HG03060 (cell line): ENCODE data around the gene SLC38A8.

ENCODE experiments used
- ATAC-seq: cut with Tn5 transposase; IDR thresholded peaks from one replicate; pipeline ENCODE4 v1.9.1; 2021; ENCODE audit warnings: low read depth, moderate number of reproducible peaks; ENCODE audit not compliant: unreplicated experiment

The SLC38A8 gene

DNA sequence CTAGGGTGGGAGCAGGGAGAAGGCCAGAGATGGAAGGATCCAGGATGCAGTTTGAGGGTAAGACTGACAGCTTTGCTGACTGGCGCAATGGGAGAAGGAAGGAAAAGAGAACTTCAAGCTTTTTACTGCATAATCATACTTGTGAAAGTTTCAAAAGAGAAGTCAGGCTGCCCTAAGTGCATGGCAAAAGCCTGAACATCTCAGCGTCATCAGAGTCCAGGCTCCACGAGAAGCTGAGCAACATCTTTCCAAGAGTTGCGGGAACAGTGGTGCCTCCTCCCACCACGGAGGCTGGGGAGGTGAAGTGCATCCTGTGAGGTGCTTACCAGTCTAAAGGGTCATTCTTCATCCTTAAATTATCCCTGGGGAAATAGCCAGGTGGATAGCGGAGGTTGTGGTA, 26.9 kb upstream of the SLC38A8 start:
- ATAC-seq = no peak

DNA sequence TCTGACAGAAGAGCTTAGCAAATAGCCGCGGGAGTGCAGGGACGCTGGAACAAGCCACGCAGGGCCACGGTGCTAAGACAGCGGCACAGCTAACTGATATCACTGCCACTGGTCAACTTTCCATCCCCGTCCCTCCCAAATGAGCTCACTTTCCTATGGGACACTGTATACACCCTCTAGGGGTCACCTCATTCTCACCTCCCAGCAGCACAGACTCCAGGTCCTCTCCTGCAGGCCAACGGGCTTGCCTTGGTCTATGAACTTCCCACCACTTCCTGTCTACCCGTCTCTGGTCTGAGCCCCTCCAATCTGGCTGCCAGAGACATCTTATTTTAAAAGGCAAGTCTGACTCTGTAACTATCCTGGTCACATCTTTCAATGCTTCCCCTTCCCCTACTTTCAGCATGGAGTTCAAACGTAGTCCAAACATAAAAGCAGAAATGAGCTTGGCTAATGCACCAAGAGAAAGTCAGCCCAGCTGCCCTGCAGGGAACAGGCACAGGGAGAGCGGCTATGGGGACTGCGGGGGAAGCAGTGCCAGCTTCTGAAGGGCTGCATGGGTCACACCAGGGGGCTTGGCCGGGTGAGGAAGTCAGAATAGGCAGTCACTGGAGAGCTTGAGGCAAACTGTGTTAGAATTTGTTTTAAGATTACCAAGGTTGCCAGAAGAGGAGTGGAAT, 26.3 kb upstream of the SLC38A8 start:
- no peak for ATAC-seq

DNA sequence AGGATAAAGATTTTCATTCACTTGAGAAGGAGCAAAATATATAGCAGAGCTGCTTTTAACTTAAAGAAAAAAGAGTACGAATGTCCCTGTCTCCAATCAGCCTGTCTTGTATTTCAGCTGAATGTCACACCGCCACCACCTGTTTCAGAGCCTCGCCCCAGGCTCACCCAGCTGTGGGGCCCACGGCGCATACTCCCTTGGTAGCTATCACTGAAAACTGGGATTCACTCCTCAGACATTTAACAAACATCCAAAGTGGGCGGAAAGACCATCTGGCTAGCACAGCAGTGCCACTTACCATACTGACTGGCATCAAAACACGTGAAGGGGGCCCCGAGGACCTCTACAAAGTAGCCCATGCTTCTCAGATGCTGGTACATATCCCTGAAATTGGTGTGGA, 25.4 kb upstream of the SLC38A8 start:
- no peak for ATAC-seq

DNA sequence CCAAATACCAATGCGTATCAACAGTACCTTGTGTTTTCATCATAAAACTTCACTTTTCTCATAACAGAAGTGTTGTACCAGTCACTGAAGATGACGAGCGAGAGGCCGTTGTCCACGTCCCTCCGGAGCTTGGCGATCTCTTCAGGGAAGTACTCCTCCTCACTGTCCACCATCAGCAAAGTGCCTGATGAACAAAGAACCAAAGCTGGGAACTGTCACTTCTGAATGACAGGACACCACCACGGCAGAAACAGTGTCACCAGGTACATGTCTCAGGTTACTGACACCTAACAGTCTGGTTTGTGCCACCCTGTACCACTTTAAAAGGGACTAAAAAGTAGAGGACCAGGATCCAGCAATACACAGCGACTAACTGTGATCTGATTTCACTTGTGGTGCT, 25.0 kb upstream of the SLC38A8 start:
- ATAC-seq = no peak

DNA sequence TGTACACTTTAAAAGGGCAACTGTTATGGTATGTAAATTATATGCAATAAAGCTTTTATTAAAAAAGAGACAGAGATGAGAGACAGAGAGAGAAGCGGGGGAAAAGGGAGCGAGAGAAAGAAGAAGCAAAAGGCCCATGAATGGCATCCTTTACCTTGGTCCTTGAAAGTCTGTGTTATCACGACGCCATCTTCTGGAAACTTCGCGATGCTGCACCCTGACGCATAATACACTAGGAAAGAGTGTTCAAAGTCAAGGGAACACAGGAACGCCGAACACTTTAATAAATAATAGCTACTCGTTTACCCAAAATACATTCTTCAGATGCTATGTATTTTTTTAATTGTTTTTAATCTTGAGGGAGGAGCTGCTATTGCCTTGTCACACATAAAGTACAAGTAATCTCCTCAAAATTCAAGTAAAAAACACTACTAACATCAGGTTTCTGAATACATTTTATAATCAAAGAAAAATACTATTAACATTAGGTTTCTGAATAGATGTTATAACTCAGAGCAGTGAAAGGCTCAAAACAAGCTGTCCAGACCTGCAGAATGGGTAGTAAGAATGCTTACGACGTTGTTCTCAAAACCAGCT, 23.0 kb upstream of the SLC38A8 start:
- ATAC-seq = no peak

- ATAC-seq = no peak
Observed at GRCh38 chr16:84063980-84064379, 21.4 kb upstream of the SLC38A8 start.

DNA sequence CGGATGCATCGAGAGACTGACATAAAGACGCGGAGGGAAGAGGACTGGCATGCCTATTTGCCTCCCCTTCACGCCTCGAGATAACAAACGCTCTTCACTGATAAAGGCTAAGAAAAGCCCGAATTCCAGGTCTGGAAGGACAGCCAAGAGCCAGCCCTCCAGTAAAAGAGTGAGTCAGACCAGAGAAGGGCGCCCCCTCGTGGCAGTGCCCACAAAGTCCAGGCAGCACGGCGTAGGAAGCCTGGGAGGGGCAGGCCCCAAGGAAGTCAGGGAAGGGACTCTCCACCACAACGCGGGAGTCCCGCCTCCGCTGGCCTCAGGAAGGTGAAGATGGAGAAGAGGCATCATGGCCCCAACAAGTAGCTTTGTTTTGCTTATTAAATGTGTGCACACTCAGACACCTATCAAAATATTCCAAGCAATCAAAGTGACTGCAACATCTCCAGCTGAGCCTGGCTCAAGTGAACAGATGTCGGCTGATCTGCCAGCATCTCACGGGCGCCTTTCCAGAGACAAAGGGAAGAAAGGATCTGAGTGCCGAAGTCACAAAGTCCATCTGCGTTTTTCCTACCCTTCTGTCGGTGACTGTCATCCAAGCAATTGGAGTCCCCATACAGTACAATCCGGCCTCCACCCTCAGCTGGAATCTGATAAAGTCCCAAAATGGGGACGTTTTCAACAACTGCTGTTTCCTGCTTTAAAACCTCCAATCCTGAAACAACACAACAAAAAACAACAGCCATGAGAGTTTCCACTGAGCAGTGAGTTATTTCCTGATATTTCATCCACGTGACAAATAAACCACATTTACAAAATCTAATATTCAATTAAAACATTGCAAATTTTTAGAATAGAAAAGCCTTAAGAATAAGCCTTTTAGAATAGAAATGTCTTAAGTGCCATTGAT, 20.4 kb upstream of the SLC38A8 start:
- no peak for ATAC-seq

DNA sequence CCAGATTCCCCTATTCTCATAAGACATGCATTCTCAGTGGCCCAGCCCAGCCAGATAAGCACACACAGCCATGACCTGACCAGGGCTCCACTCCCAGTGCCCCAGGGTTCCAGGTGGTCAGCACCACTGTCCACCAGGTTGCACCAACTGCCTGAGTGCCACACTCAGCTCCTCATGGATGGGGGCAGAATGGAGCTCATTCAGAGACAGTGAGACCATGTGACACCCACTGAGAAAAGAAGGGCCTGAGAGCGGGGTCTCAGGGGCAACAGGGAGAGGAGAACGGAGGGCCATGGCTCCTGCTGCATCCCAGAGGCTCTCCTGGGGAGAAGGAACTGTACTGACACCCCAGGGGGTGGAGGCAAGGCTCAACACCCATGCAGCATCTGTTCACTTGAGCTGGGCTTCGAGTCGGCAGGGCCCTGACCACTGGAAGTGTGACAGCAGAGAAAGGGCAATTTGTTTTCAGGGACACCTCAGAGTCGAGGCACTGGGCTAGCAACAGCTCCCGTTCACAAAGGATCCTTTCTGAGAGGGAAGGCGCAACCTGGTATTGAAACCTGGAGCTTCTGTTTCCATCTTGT, 18.7 kb upstream of the SLC38A8 start:
- no peak for ATAC-seq

- ATAC-seq = no peak
Observed at GRCh38 chr16:84059946-84060901, 17.6 kb upstream of the SLC38A8 start.

DNA sequence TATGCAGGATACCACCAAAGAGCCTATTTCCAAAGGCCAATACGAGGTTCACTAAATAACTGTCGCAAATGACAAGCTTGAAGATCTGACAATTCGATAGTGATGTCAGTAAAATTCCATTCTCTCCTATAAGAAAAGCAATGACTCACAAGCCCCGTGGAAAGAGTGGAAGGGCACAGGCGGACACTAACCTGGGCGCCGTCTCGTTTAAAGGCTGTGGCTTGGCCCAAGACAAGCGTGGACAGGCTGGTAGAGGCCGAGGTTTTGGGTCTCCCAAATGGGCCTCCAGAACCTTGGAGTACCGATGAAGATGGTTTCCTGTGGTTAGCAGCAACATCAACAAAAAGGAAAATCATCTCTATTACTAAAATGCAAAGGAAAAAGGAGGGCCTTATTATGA, 16.5 kb upstream of the SLC38A8 start:
- no peak for ATAC-seq

GRCh38 chr16:84058664-84059063, 16.1 kb upstream of the SLC38A8 start:
- no peak for ATAC-seq

- no peak for ATAC-seq
Observed at GRCh38 chr16:84058211-84058610, 15.6 kb upstream of the SLC38A8 start.

DNA sequence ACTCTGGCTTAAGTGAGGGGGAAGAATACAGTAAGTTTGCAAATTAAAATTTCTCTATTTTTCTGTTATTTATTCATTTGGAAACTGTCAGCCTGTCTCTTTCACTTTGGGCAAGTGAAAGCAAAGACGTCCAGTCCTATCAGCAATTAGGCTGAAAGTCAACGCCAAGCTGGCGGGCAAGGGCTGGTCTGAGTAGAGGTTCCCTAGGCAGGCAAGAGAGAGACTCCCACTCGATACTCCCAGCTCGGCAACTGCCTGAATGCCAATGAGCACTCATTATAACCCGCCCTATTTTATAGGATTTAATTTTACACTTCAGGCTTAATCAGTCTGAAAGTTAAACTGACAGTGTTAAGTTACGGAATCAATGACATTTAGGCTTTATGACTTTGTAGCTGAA, 14.3 kb upstream of the SLC38A8 start:
- no peak for ATAC-seq

GRCh38 chr16:84055801-84056634, 13.4 kb upstream of the SLC38A8 start:
- ATAC-seq = no peak

DNA sequence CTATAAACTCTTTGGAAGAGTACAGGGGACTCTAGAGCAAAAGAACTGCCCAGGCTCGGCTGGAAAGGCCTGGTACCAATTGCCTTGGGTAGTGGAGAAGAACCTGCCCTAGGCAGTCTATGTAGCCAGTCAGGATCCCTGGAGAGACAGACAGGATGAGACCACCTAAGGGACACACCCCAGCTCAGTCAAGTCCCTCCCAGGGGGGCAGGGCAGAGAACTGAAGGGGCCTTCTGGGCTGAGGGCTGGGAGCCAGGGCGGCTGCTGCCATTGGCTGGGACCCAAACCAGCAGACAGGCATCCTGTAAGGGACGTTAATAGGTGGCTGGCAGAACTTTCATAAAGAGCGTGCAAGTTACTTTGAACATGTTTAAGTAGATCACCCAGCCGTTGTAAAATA, 12.8 kb upstream of the SLC38A8 start:
- ATAC-seq = no peak

- ATAC-seq = no peak
Observed at GRCh38 chr16:84054916-84055315, 12.3 kb upstream of the SLC38A8 start.

DNA sequence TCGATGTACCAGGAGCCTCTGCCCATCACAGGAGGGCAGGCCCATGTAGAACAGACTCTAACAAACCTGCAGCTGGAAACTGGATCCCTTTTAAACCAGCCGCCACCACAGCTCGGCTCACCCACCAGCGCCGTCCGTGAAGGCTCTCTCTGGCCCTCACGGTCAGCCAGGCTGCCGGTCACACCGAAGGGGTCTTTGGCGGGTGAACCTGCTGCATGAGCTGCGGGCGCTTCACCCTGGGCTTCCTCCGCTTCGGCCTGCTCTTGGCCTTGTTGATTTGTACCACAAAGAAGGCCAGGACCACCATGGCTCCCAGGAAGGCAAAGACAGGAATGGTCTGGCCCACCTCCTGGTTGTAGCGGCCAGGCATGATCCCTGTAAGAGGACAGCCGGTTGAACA, 11.7 kb upstream of the SLC38A8 start:
- ATAC-seq = no peak

DNA sequence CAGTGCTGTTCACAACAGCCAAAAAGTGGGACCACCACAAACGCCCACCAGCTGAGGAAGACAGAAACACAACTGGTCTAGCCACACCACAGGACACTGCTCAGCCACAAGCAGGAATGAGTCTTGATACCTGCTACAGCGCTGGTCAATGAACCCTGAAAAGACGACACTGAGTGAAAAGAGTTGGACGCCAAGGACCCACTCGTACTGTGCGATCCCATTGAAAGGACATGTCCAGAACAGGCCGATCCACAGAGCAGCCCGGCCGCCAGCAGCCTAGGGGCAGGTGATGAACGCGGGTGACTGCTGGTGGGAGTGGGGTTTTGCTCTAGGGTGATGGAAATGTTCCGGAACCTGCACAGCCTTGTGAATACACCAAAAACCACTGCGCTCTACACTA, 10.6 kb upstream of the SLC38A8 start:
- no peak for ATAC-seq

DNA sequence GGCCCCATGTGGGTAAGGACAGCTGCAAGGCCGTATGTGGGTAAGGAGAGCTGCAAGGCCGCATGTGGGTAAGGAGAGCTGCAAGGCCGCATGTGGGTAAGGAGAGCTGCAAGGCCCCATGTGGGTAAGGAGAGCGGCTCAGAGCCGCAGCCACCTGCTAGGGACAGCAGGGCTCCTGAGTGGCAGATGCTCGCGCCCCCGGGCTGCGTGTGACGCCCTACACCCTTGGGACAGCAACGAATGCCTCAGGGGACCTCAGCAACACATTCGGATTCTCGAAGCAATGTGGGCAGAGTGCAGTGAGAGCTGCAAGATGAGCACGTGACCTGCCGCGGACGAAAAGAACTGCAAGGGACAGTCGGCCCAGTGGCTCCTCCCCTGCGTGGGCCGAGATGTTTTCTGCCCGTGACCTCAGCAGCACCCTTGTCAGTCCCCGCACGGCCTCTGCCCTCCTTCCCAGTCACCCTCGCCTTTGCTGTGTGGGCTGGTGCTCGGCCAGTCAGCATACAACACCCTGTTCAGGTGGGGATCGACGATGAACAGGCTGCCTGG, 9.6 kb upstream of the SLC38A8 start:
- no peak for ATAC-seq
